ENCODE results near the gene NINL.
"Not testable (repeated sequence)": the region's sequence is repeated elsewhere in the genome, so short reads cannot be mapped to it uniquely, and the experiment has no call there.

The NINL gene
- long read RNA-seq, donor 1: 0 reads
- long read RNA-seq, donor 2, partial matches to known transcripts: 17 of 18 reads
- long read RNA-seq, donor 2, other reads (novel, unspliced or antisense): 0 of 18 reads
- long read RNA-seq, donor 3, partial matches to known transcripts: 23 of 23 reads
- long read RNA-seq, donor 3, other reads (novel, unspliced or antisense): 0 of 23 reads
- long read RNA-seq, donor 4, partial matches to known transcripts: 6 of 8 reads
- long read RNA-seq, donor 4, other reads (novel, unspliced or antisense): 0 of 8 reads
- long read RNA-seq, donor 5, full-length matches to known transcripts: 1 of 8 reads
- long read RNA-seq, donor 5, partial matches to known transcripts: 7 of 8 reads
- long read RNA-seq, donor 5, other reads (novel, unspliced or antisense): 0 of 8 reads
- long read RNA-seq, donor 6, partial matches to known transcripts: 0 of 1 reads
- long read RNA-seq, donor 6, other reads (novel, unspliced or antisense): 0 of 1 reads
- long read RNA-seq, donor 7, partial matches to known transcripts: 11 of 11 reads
- long read RNA-seq, donor 7, other reads (novel, unspliced or antisense): 0 of 11 reads
- long read RNA-seq, donor 8, full-length matches to known transcripts: 2 of 44 reads
- long read RNA-seq, donor 8, partial matches to known transcripts: 42 of 44 reads
- long read RNA-seq, donor 8, other reads (novel, unspliced or antisense): 0 of 44 reads

DNA sequence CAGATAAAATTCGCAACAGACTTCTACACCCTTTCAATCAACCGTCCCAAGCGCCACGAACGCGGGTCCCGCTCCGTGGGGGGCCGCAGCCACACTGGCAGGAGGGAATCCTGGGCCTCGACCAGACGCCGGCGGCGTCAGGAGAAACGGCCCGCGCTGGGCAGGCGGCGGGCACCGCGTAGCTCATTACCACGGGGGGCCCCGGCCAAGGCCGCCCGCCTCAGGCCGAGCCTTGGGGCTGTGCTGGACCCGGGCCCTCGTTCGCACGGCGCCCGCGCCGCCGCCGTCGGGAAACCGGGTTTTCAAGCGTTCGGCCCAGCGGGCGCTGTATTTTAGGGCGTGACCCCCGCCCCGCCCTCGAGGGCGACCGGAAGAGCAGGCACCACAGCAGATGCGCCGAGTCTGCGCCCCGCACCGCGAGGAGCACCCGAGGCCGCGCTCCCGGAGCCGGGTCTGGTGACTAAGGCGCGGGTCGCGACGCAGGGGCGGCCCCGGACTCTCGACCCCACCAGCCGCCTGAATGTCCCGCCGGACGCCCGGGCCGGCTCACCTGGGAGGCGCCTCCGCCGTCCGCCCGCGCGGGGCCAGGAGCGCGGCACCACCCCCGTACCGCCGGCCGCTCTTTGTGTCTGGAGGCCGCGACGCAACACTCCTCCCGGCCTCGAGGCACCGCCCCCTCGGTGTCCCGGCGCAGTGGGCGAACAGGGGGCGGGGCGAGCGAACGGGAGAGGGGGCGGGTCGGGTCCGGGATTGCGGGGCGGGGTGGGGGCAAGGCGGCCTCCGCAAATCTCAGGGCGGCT, at the start of gene NINL:
TSS of gene NINL (minus strand) at position 627 of the 800 bp plus-strand sequence. CDS start 58,944 bp downstream, outside the sequence.
- DNase-seq: peak; percentile 95

DNA sequence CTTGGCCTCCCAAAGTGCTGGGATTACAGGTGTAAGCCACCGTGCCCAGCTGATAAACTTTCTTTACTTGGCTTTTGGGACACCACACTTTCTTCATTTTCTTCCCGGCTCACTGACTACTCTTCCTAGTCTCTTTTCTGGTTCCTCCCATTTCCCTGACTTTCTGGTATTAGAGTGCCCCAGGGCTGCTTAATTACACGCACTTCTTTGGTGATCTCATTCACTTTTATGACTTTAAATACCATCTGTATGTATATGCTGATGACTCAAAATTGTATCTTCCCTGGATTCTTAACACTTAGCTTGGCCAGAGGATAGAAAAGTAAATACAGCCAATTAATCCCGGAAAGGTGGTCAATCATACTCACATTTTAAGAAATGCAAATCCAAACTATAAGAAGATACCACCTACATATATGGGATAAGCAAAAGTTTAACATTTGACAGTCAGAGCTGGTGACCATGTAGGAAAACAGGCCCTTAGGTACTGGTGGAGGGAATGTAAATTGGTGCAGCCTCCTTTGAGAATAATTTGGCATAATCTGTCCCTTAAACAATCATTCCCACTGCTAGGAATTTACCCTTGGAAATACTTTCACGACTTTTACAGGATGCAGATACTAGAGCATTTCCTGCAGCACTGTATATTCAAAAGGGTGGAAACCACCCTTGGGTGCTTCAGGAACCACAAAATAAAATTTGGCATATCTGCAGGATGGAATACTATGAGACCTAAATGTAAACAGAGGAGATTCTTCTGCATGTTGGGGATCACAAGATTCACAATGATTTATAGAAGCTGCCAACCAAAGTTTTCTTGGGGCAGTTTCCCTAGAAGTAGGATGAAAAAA, 47.8 kb upstream of the NINL start:
- DNase-seq: no peak

DNA sequence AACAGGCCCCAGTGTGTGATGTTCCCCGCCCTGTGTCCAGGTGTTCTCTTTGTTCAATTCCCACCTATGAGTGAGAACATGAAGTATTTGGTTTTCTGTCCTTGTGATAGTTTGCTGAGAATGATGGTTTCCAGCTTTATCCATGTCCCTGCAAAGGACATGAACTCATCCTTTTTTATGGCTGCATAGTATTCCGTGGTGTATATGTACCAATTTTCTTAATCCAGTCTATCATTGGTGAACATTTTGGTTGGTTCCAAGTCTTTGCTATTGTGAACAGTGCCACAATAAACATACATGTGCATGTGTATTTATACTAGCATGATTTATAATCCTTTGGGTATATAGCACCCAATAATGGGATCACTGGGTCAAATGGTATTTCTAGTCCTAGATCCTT, 45.3 kb upstream of the NINL start:
- DNase-seq: not testable (repeated sequence)

DNA sequence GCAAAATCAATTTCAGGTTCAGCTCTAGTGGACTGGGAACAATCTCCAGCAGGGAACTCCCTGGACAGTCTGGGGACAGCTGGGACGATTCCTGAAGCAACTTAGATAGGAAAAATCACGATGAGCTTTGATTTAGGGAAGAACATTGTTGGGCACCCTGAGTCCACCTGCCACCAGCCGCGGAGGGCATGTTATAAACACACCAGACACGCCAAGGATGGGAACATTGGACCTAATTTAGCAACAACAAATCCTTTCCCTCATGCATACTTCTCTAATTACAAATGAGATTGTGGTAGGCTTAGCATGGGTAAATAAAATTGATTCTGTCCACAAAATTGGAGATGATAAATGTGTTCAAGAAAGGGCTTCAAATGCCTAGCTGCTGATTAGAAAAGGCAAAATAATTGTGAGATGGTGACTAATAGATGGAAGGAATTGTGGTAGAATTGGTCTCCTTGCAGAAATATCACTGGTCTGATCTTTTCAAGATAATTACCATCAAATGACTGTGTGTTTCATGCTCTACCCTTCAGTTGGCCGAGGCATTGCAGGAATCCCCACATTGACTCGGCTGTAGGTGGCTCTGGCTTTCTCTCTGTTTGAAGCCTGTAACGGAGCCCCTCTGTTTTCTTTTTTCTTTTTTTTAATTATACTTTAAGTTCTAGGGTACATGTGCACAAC, 44.6 kb upstream of the NINL start:
- DNase-seq: no peak

DNA sequence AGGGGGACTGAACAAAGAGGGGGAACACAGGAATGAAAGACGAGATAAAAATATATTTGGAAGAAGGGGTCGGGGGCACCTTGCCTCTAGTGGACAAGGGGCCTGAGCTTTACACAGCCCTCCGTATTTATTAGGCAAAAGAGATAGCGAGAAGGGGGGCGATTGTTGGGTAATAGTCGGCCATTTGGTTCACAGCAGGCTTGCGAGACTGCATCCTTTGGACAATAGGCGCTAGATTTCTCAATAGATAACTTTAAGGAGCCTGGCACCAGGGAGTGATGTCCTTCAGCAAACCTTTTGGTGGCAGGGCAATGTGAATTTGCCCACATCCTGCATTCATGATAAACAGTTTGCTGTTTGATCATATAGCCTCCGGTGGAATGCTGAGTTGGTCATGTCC, 41.4 kb upstream of the NINL start:
- no peak for DNase-seq

DNA sequence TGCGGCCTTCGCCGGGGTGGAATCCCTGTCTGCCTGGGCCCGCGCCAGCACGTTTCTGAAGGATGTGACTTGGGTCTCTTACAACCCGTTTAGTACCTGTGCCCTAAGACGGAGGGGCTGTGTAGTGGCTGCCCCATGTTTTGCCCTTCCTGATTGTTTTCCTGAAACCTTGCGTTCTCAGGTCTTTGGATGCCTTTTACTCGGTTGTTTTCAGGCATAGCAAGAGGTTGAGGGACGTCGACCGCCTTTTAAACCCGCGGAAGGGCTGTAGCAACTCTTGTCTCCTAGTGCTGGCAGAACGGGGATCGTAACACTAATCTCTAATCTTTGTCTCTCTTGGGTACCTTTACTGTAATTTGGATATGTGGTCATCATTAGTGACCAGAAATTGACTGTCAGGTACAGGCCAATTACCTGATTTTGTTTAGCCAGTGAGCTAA, 39.2 kb upstream of the NINL start:
- no peak for DNase-seq

DNA sequence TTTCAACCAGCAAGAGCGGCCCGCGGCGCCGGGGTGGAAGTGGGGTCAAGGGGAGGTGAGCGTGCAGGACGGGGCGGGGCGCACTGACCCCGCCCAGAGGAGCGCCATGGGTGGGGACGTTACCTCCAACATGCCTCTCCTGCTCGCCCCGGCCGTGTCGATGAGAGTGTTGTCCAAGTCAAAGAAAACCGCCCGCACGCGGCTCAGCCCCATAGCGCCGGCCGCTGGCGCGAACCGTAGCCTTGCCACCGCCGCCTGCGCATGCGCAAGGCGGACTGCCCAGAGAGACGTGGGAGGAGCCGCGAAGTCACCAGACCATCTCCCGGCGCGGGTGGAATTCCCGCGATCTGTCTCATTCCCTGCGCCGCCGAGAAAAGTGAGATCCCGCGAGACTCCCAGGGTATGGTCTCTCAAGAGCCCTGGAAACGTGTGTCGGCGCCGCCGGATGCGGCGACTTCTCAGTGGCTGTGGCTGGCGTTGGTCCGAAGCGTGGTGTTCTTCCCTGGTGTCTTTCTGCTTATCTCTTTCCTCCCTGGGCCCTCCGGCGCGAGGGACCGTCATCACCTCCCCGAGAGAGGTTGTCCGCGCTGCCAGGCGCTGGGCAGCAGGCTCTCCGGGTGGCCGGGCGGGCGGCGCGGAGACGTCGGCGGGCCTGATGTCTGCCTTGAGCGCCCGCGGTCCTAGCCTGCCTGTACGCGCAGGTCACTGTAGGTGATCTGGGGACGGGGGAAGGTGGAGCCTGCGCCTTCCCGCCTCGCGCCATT, 38.6 kb upstream of the NINL start, which contains the start of gene NANP:
TSS of gene NANP (minus strand) at position 279 of the 764 bp plus-strand sequence. CDS start at position 213, 66 bp downstream.
- DNase-seq: peak; percentile 96

DNA sequence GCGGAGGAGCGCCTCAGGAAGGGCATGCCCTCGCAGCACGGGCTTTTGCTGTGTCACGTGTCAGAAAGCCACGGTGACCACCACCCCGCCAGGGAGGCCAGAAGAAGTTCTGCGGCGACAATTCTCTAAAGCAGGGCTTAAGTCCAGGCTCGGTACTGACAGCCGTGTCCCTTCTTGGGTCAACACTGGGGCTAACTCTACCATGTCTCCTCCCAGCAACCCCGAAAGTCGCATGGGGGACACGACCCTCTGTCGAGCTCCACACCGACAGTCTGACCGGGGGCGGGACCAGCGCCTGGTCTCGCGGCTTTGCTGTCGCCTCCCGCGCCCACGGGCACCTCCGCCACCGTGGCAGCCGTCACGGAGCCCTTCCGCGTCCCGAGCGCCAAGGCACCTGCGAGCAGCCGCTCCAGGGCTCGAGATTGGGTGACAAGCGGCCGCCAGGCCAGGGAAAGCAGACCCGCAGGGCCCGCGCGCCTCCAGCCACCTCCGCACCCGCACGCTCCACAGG, 37.9 kb upstream of the NINL start:
- DNase-seq: no peak

DNA sequence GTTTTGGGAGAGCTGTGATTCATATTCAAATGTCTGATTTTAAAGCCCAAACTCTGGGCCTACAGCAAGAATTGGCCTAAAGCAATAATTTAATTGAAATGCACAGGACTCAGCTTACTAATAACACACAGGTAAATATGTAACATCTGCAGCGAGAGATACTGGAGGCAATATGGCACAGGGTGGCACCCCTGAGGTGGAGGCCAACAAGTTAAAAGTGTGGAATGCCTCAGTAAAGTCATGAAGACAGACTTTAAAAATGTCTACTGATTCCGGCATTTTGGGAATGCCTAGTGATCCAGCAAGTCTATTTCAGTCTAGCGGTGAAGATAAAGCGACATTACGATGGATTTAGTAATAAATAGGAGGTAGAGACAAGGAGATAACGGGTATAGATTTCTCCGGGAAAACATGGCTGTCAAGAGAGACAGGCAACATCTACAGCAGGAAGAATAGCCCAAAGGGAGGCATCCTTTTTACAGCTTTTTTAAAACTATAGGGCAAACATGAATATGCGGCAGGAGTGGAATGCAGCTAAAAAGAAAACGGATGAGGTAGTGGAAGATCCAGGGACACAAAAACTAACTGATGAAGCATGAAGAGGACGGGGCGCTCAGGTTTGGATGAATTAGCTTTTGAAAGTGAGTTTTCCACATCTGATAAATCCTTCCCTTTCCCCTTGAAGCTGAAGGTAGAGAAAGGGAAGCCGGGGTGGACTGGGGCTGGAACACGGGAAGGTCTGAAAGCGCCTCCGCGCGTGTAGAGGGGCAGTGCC, 37.3 kb upstream of the NINL start:
- DNase-seq: no peak

DNA sequence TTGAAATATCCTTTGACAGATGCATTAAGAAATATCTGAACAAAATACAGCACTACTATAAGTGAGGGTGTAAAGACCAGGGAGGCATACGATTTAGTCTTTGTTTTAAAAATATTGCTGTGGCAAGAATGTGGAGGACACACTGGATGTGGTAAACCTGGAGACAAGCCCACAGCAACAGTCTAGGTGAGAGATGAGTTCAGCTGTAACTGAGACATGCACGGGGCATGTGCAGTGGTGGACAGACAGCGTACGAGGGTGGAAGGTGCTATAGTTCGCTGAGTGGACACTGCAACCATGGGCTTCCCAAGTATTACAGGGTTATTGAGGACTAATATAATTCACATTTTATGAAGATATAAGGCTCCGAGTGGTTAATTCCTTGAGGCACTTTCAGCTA, 36.7 kb upstream of the NINL start:
- DNase-seq: no peak

DNA sequence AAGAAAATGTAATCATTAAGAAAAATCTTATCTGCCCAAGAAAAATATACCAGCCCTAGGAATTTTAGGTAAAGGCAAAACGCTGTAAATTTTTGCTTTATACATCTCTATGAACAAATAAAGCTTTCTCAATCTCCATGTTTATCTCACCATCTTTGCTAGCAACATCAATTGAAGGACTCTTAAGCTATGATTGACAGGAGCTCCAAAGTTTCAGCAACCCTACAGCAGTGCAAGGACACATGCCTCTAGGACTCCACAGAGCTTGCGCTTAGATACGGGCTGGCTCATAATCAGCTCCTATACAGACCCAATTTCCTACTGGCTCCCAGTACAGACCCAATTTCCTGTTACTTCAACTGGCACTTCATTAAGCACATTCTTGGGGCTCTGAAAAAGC, 34.2 kb upstream of the NINL start:
- DNase-seq: no peak

DNA sequence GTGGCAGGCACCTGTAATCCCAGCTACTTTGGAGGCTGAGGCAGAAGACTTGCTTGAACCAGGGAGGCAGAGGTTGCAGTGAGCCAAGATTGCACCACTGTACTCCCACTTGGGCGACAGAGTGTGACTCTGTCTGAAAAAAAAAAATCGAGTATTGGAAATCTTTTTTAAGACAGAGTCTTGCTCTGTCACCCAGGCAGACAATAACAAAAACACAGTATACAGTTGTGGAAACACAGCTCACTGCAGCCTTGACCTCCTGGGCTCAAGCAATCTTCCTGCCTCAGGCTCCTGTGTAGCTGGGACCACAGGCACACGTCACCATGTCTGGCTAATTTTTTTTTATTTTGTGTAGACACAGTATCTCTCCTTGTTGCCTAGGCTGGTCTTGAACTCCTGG, 23.4 kb upstream of the NINL start:
- no peak for DNase-seq

DNA sequence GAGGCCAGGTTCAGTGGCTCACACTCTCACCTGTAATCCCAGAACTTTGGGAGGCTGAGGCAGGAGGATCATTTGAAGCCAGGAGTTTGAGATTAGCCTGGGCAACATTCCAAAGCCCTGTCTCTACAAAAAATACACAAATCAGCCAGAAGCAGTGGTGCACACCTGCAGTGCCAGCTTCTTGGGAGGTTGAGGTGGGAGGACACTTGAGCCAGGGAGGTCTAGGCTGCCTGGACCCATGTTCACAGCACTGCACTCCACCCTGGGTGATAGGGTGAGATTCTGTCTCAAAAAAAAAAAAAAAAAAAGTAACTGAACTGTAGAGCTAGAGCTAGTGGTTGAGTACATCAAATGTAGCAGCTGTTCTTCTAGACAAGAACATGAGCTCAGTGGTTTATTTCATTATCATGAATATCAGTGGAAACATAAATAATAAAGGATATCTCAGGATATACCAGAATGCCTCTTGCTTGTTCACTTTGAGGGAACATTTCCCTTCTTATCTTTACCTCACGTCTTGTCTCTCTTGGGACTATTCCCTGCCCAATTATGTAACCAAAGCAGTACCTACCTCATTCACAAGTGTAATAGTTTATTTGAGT, 20.9 kb upstream of the NINL start:
- no peak for DNase-seq

DNA sequence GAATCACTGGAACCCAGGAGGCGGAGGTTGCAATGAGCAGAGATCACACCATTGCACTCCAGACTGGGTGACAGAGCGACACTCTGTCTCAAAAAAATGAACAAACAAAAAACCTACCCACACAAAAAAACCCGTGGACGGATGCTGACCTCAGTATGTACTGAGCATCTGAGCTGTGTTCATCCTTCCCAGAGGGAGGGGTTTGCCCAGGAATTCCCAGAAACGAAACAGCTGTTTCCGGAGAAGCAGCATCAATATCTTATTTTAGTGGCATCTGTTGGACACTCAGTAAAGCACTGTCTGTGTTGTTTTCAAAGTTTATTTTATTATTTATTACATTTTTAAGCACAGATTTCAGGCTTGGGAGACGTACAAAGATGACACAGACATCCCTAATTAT, 19.8 kb upstream of the NINL start:
- DNase-seq: no peak

DNA sequence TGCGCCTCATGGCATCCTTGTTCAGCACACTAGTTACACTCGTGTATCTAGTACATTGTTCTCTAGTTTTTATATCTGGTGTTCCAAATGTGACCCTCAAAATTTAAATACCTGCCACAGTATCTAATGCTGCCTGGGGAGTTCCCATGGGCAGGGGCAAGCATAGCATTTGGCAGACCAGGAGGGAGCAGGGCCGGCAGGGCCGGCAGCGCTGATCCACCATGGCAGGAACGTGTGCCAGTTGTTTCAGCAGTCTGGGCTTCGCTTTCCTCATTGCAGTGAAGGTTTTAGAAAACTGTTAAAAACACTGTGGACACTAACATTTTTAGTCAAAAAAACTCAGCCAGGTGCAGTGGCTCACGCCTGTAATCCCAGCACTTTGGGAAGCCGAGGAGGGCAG, 19.3 kb upstream of the NINL start:
- no peak for DNase-seq

DNA sequence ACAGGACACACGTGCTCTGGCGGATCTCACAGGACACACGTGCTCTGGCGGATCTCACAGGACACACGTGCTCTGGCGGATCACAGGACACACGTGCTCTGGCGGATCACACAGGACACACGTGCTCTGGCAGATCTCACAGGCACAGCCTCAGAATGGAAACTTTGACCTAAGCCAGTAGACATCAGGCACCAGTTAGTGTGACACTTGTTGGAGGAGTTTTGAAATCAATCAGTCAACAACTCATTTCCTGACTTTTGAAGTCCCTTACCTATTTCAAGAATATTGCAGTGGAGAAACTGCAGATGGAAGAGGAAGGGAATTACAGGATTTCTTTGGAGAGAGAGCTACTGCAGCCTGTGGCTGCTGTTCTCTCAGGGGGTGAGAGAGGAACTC, 17.6 kb upstream of the NINL start:
- DNase-seq: not testable (repeated sequence)

DNA sequence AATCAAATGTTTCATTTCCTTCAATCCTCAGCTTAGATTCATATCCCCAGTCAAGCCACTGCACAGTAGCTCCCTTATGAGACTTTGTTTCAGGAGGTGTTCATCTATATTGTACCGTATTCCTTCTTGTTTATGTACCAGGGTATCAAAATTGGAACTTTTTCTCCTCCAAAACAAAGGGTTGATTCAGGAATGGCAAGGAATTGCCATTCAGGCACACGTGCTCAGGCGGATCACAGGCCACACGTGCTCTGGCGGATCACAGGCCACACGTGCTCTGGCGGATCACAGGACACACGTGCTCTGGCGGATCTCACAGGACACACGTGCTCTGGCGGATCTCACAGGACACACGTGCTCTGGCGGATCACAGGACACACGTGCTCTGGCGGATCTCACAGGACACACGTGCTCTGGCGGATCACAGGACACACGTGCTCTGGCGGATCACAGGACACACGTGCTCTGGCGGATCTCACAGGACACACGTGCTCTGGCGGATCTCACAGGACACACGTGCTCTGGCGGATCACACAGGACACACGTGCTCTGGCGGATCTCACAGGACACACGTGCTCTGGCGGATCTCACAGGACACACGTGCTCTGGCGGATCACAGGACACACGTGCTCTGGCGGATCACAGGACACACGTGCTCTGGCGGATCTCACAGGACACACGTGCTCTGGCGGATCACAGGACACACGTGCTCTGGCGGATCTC, 17.0 kb upstream of the NINL start:
- DNase-seq: not testable (repeated sequence)

DNA sequence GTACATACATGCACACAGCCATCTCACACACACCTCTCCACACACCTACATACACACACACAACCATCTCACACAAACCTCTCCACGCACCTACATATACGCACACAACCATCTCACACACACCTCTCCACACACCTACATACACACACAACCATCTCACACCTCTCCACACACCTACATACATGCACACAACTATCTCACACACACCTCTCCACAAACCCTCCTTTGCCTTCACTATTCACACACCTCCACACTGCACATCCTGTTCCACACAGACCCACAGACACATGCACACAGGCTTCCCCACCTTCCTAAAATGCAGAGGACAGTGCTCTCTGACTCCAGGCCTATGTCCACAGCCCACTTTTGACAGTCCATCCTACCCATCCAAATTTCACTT, 16.3 kb upstream of the NINL start:
- DNase-seq: no peak
